CD4-positive, alpha-beta T cell treated with Interferon alpha-2 for 1 hour (primary cell): ENCODE data around the gene ZDHHC8.
"Not testable (repeated sequence)": the region's sequence is repeated elsewhere in the genome, so short reads cannot be mapped to it uniquely, and the experiment has no call there.

ENCODE experiments used
- DNase-seq, 2 donors: peaks; one replicate each; pipeline ENCODE4 v3.0.0-alpha.2; 2020 to 2022

Gene ZDHHC8

DNA sequence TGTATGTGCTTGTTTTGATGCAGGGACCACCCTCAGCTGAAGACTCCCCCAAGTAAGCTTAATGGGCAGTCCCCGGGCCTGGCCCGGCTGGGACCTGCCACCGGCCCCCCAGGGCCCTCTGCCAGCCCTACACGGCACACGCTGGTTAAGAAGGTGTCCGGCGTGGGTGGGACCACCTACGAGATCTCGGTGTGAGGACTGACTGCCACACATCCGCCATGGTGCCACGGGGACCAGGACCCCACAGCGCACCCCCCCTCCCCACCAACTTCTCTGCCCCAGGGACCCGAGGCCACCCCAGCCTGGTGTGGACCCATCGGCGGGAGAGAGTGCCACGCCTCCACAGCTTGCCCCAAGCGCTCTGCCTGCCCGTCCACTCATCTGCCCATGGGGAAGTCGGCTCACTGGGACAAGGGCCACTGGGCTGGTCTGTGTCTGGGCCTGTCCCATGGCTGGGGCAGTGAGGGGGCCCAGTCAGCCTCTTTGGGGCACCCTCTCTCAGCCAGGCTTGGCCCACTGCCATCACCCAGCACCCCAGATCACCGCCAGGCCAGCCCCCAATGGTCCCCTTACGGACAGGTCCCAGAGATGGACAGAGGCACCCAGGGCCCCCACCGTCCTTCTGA, 13.7 kb downstream of the ZDHHC8 start:
- no peak for DNase-seq

GRCh38 chr22:20145832-20146223, 14.2 kb downstream of the ZDHHC8 start:
- no peak for DNase-seq

DNA sequence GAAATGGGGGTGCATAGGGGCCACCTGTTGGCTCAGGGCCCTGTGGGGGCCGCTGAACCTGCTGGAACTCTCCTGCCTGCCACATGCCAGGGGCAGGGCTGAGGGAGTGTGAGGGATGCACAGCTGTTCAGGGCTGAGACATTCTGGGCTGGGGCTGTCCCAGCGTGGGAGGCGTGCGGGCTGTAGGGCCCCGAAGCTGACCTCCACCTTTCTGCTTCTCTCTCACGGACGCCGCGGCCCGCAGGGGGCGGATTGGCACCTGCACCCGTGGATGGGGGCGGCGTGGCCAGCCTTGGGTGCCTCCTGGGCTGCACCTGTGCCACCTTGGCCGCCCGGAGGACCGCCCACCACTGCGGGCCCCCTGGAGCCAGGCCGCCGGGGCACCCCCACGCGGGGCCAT, 15.2 kb downstream of the ZDHHC8 start:
- no peak for DNase-seq

GRCh38 chr22:20147237-20147988, 15.8 kb downstream of the ZDHHC8 start:
- DNase-seq: no peak

GRCh38 chr22:20148414-20148813, 16.8 kb downstream of the ZDHHC8 start:
- no peak for DNase-seq

DNA sequence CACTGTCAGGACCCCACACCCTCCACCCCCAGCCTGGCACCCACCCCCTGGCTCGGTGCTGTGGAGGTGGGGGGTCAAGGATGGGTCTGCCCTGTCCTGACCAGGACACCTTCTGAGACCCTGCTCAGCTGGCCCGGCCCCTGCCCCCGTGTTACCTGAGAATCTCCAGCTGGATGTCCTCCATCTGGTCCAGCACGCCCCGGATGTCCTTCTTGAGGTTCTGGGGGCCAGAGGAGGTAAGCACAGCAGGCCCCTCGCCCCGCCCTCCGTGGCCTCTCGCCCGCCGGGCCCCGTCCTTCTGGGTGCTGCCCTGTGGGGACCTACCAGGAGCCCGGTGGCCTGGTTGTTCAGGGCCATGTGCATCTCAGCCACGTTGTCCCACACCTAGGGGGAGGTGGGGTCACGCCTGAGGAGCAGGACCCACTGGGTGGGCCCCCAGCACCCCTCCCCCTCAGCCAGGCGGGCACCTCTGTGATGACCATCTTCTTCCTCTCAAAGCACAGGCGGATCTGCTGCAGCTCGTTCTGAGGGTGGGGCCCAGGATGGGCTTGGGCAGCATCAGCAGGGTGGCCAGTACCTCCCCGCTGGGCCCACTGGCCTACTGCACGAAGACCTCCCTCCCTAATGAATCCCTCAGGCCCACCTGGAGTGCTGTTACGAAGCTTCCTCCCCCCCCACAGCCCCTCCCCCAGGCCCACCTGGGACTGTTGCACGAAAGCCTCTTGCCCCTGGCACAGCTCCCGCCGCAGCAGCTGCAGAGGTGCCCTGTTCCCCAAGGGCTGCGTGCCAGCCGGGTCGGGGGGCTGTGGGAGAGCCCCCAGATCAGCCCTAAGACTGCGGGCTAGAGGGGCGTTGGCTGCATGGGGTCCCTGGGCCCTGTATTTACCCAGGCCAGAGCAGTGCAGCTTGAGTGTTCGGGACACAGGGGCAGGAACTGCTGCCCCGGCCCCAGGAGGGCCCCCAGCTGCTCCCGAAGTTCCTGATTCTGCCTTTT, 17.9 kb downstream of the ZDHHC8 start:
- DNase-seq: no peak

GRCh38 chr22:20150381-20151275, 19.0 kb downstream of the ZDHHC8 start, which contains the start of gene CCDC188:
Gene CCDC188 (minus strand): TSS chr22:20151055. CDS start chr22:20150986, 69 bp downstream.
- DNase-seq: no peak

GRCh38 chr22:20151276-20151588, 19.6 kb downstream of the ZDHHC8 start:
- no peak for DNase-seq

DNA sequence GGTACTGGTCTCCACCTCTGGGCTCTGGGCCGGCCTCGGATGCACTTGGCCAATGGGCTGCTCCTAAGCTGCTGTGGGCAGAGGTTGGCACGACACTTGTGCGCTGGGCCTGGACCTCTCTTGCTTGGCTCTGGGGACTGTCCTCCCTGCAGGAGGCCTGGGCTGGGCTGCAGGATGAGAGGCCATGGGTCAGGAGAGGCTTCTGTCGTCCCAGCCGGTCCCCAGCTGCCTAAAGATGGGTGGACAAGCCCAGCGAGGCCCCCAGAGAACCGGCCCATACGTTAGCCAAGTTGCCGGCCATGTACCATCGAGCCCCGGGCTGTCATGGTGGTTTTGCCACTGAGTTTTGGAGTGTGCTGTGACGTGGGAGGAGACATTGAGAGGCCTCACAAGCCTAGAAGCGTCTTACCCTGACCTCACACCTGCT, 20.9 kb downstream of the ZDHHC8 start:
- no peak for DNase-seq

DNA sequence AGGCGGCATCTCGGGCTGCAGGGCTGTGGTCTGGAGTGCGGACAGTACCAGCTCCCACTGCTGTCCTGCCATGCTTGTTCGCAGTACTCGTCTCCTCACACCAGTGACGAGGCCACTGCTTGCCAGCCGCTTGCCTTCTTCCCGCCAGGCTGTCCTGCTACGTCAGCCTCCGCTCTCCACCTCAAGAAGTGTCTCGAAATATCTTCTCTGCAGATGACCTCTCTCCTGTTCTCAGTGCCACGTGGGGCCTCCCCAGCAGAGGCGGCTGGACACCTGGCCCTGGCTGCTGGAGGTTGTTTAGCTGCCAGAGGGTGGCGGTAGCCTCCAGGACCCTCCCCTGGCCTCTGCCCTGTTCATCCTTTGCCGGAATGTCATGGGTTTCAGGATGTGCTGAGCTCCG, 22.3 kb downstream of the ZDHHC8 start:
- no peak for DNase-seq

DNA sequence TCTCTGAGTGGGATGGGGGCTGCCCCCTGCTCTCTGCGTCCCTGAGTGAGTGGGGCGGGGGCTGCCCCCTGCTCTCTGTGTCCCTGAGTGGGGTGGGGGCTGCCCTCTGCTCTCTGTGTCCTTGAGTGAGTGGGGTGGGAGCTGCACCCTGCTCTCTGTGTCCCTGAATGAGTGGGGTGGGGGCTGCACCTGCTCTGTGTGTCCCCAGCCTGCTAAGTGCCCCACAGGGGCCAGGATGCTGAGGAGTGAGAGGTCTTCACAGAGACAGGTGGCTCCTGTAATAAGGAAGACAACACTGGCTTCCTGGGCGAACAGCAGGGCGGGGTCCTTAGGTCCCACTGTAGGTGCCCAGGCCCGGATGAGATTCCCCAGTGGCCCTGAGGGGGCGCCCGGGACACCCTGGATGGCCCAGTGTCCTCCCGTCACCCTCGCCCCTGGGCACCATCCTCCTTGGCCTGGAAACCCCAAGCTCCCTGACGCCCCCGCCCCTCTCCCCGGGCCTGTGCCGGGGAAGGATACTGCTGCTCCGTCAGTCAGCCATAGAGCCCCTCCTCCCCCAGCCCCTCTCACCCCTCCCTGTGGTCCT, 23.1 kb downstream of the ZDHHC8 start:
- no peak for DNase-seq

DNA sequence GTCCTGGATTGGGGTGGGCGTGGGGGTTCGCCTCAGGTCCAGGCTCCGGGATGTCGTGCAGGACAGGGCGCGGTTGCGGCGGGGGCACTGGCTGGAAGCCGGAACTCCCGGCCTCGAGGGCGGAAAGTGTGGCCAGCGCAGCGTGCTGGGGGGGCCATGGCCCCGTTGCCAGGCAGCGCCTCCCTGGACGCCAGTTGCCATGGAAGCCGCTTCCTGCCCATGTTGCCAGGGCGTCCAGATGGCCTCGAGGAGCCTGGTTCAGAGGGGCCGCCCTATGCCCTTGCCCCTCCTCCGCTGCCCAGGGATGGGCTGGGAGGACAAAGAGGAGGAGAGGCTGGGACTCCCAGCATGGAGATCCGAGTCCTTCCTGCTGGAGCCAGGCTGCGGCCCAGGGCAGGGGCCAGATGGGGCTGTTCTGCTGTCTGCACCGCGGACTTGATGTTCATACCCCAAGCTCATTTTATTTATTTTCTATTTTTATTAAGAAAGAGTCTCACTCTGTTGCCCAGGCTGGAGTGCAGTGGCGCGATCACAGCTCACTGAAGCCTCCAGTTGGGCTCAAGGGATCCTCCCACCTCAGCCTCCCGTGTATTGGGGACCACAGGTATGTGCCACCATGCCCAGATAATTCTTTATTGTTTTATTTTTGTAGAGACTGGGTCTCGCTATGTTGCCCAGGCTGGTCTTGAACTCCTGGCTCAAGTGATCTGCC, 23.9 kb downstream of the ZDHHC8 start:
- DNase-seq: peak in 1 of 2 donors; percentile 20

DNA sequence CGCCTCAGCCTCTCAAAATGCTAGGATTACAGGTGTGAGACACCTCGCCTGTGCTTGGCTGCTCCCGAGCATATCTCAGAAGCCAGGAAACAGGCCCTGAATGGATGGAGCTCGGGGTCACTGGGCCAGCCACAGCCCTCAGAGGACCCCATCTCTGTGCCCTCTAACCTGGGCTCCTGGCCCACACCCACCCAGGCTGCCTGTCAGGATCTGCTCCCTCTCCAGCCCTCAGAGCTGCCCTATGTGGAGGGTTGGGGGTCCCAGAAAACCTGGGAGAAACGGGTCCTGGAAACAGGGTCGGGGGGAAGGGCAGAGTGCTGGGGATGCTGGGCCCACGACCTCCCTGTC, 24.4 kb downstream of the ZDHHC8 start:
- DNase-seq: no peak

GRCh38 chr22:20156611-20157429, 25.2 kb downstream of the ZDHHC8 start:
- peak; percentile 85 to 89 for DNase-seq

- DNase-seq: no peak
Observed at GRCh38 chr22:20157430-20158183, 26.0 kb downstream of the ZDHHC8 start.

- no peak for DNase-seq
Observed at GRCh38 chr22:20158391-20159036, 26.9 kb downstream of the ZDHHC8 start.

- DNase-seq: no peak
Observed at GRCh38 chr22:20159076-20159475, 27.5 kb downstream of the ZDHHC8 start.

- DNase-seq: not testable (repeated sequence)
Observed at GRCh38 chr22:20159531-20159930, 27.9 kb downstream of the ZDHHC8 start.

DNA sequence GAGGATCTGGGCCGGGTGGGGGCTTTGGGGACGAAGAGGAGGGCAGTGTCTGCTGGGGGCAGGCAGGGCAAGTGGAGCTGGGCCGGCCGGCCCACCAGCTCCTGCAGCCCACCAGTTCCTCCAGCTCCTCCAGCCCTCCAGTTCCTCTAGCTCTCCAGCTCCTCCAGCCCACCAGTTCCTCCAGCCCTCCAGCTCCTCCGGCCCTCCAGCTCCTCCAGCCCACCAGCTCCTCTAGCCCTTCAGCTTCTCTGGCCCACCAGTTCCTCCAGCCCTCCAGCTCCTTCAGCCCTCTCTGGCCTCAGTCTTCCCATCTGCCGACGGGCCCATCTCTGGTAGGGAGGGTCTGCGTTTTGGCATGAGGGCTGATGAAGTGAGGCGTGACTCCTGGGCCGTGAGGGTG, 28.4 kb downstream of the ZDHHC8 start:
- DNase-seq: no peak
